HG03159 (cell line): ENCODE results near the gene DAD1.
"Not testable (repeated sequence)": the region's sequence is repeated elsewhere in the genome, so short reads cannot be mapped to it uniquely, and the experiment has no call there.

Experiments used
- ATAC-seq: cut with Tn5 transposase; IDR thresholded peaks from one replicate; pipeline ENCODE4 v1.9.1; 2021; ENCODE audit warnings: mild to moderate bottlenecking, moderate library complexity; ENCODE audit not compliant: unreplicated experiment

The DAD1 gene

DNA sequence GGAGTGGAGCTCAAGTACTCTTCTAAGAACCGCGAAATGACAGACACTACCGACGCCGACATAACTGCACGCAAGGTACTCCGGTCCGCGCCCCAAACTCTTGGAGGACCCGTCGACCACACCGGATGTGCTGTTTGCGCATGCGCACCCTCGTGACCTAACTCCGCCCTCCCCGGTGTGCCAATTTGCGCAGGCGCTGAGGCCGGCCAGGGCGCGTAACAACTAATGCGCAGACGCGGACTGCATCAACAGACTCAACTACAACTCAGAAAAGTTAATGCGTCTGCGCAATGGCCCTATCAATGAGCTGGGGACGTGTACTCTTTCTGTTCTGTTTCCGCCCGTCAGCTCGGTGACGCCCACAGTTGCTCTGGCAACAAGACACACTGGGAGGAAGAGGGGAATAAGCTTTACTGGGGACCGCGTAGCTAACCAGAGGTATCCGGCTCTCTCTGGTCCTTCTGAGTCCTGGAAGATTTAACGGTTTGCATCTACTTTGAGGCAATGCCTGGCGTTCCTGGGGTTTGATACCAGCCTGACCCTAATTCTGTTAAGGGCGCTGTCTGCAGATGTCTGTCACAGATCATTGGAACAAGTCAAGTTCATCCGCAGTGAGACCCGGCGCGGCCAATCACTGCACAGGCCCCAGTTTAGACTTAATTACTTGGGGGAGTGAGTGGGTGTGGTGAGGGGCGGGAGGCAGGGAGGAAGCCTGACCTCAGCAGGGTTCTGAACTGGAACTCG is at the start of gene DAD1:
TSS of gene DAD1 (minus strand) at position 129 of the 744 bp plus-strand sequence. CDS start at position 62, 67 bp downstream.
- ATAC-seq, result peak; percentile 88

DNA sequence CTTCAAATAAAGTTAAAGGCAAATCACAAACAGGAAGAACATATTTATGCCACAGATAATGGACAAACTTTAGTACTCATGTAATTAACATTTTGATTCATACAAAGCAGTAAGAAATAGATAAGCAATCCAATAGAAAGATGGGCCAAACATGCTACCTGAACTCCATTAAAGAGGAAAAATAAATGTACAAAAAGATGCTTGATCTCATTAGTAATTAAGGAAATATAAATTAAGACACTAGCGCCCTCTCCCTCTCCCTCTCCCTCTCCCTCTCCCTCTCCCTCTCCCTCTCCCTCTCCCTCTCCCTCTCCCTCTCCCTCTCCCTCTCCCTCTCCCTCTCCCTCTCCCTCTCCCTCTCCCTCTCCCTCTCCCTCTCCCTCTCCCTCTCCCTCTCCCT is 47.0 kb upstream of the DAD1 start:
- ATAC-seq, result not testable (repeated sequence)

- no peak for ATAC-seq
Observed at GRCh38 chr14:22634233-22634900, 45.3 kb upstream of the DAD1 start.

- ATAC-seq, result no peak
Observed at GRCh38 chr14:22630486-22630885, 41.5 kb upstream of the DAD1 start.

GRCh38 chr14:22630066-22630465 is 41.0 kb upstream of the DAD1 start:
- no peak for ATAC-seq

DNA sequence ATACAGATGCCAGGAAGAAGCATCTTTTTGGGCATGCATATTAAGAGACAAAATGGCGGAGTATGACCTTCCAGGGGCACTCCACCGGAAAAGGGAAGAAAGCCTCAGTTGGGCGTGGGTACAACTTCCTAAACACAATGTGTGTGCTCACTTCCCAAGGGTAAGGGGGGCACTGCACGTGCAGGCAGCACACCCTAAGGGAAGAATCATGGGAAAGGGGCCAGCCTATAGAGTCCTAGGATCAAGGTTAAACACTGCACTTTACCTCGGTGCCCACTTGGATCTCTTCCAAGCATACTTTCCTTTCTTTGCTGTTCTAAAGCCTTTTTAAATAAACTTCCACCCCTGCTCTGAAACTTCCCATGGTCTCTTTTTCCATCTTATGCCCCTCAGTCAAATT is 40.3 kb upstream of the DAD1 start:
- no peak for ATAC-seq

DNA sequence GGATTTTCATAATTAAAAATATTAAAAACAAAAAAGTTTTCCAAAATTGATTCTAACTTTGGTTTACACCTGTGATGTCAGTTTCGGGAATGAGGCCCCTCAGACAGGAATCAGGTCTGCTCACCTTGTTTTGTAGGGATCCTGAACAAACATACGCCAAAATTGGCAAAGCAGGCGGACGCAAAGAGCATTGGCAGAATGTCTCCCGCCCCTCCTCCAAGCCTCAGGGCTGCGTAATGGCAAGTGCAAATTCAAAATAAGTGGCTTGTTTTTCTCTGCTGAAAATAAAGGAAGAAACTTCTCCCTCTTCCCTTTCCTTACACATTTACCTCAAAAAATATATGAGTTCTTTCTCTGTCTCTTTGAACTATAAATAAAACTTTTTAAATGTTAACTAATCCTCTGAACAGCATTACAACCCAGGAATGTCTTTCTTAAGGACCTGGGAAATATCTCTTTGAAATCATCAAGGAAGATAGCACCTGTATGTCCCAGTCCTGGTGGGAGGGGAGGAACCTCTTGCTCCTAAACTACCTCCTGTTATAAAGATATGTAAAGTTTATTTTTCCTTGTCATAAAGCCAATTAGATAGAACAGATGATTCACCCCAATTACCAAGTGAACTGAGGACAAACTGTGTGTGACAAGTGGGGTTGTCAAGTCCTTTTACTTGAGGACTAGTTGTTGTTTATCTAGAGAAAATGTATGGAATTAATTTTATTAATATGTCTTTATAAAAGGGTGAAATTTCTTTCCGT is 38.7 kb upstream of the DAD1 start:
- no peak for ATAC-seq

DNA sequence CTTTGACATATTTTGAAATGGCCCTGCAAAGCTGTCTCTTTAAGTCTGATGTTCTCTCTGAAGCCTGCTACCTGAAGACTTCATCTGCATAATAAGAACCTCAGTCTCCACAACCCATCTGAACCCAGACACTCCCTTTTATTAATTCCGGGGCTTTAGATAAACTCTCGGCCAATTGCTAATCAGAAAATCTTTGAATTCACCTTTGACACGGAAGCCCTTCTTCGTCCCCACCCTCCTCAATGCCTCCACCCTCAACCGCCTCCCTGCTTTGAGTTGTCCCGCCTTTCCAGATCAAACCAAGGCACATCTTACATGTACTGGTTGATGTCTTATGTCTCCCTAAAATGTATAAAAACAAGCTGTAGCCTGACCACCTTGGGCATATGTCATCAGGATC is 37.6 kb upstream of the DAD1 start:
- ATAC-seq, result no peak

GRCh38 chr14:22623047-22623446 is 34.0 kb upstream of the DAD1 start:
- ATAC-seq, result no peak

GRCh38 chr14:22622255-22622654 is 33.2 kb upstream of the DAD1 start:
- ATAC-seq, result no peak

DNA sequence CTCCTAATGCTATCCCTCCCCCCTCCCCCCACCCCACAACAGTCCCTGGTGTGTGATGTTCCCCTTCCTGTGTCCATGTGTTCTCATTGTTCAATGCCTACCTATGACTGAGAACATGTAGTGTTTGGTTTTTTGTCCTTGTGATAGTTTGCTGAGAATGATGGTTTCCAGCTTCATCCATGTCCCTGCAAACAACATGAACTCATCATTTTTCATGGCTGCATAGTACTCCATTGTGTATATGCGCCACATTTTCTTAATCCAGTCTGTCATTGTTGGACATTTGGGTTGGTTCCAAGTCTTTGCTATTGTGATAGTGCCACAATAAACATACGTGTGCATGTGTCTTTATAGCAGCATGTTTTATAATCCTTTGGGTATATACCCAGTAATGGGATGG is 26.7 kb upstream of the DAD1 start:
- not testable (repeated sequence) for ATAC-seq

DNA sequence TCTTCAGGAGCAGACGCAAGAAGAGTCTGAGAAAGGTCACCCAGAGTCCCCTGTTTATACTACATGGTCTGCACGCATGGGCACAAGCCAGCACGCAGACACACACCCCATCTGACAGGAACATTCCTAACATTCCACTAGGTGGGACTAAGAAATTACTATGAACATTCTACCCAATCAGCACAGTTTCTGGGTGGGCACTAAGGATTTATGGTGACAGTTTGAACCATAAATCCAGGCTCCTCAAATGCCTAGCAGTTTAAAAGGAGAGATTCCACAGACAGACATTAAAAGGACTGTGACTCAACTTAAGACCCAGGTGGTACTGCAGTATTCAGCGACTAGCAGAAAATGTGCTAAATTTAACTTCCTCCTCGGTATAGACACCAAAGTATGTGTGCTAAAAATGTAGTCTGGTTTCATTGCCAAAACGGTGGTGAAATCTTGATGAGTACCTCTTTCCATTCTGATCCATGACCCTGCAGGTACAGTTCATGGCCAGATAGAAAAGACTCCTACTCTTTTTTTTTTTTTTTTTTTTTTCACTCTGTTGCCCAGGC is 25.3 kb upstream of the DAD1 start:
- ATAC-seq, result no peak

DNA sequence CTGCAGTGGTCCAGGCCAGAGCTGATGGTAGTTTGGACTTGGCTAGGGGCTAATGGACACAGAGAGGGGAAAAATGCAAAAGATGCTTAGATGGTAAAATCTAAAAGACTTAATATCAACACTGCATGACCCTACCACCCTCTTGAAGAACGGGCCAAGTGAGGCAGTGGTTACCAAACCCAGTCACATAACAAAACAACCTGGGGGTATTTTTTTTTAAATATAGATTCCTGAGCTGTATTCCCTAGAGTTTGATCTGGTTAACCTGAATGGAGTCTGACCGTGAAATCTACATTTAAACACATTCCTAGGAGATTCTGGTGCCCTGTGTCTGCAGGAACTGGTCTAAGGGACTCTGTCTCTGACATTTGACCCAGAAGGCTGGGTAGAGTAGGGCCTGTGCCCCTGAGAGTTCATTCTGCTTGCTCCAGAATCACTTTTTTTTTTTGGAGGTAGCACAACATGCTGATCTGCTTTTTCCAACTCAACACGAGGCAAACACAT is 24.8 kb upstream of the DAD1 start:
- ATAC-seq, result no peak

- ATAC-seq, result no peak
Observed at GRCh38 chr14:22613106-22613695, 24.2 kb upstream of the DAD1 start.

DNA sequence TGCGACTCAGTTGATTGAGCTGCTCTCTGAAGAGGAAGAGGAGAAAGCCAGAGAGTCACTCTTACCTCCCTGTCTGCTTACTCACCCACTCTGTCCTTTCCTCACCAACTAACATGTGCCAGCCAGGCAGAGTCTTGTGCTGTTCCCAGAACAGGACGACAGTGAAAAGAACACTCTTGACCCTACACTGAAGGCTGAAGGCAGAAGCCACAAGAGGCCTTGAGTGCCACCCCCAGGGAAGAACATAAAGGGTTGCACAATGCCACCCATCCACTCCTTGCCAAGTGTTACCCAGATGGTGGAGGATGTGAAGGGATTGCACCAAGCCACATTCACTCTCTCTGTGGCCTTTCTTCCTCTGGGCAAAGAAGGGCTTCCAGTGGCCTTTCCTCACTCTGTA is 21.9 kb upstream of the DAD1 start:
- no peak for ATAC-seq

DNA sequence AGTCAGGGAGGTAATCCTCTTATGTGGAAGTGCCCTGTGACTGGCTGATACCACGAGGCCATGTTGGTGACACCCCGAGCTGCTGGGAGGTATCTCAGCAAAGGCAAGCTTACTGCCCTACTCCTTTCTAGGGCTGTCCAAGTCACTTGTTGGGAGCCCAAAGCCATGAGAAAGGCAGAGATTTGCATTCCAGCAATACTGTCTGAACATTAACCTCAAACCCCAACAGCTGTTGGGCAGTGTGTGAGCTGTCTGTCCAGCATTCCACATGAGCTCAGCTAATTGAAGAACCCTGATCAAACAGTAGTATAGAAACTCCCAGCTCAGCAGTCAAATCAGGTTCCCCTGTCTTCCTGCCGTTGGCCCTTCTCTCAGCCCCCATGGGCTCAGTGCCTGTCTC is 18.3 kb upstream of the DAD1 start:
- no peak for ATAC-seq

GRCh38 chr14:22606380-22606779 is 17.4 kb upstream of the DAD1 start:
- ATAC-seq, result no peak

- ATAC-seq, result no peak
Observed at GRCh38 chr14:22602862-22603261, 13.8 kb upstream of the DAD1 start.

DNA sequence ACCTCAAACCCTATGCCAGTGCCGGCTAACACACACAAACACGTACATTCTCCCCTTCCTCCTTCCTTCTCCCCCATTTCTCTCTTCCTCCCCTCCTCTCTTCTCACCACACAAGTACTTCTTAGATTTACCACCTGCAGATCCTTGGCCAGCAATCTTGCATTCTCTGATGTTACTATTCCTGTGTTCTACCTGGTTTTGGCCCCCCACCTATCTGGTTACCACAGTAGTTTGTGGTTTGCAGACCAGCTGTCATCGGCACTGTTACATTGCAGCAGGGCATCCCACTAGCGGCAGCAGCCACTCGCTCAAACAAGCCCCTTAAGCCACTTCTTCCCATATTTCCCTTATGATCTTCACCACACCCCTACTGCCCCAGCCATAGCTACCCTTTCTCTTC is 13.0 kb upstream of the DAD1 start:
- ATAC-seq, result no peak

DNA sequence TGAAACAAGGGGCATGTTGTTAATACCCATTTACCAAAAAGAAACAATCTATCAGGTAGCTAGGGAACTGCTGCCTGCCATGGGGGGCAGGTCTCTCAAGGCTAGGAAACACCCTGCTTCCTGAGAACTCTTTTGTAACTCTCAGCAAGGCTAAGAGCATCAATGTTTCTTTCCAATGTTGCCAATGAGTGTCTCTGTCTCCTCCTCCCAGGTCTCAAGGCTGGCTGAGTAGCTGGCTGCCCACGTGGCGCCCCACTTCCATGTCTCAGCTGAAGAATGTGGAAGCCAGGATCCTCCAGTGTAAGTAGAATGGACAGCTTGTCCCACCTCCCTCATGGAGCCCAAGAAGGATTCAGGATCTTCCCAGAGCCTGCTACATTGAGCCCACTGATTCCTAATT is 12.4 kb upstream of the DAD1 start:
- ATAC-seq, result no peak

GRCh38 chr14:22600027-22600426 is 11.0 kb upstream of the DAD1 start:
- no peak for ATAC-seq
